CD4-positive, alpha-beta T cell treated with Interleukin-15 for 1 hour (primary cell): Measurements from ENCODE around the gene LDHAL6B.

Experiments
- DNase-seq: peaks from one replicate; pipeline ENCODE4 v3.0.0-alpha.2; 2020

Gene LDHAL6B

DNA sequence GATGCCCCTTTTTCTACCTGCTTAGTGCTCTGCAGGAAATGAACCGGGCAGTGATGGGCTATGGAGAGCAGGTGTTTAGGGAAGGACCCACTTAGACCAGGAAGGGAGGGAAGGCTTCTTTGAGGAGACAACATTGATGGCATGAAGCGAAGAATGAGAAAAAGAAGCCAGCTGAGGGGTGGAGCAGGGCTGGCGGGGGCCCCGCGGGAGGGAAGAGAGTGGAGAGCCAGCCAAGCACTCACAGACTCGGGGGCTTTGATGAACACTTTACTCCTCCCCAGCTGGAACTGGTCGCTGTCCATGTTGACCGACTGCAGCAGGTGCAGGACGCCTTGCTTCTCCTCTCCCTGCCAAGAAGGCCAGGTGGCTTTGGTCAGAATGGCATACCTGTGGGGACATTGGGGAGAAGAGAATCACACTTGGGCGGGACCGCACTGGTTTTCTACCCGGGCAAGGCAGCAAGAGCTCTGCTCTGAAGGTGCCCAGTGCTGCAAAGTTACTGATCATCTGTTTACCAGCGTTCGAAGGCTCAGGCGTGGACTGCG is 28.4 kb upstream of the LDHAL6B start:
- DNase-seq: no peak

DNA sequence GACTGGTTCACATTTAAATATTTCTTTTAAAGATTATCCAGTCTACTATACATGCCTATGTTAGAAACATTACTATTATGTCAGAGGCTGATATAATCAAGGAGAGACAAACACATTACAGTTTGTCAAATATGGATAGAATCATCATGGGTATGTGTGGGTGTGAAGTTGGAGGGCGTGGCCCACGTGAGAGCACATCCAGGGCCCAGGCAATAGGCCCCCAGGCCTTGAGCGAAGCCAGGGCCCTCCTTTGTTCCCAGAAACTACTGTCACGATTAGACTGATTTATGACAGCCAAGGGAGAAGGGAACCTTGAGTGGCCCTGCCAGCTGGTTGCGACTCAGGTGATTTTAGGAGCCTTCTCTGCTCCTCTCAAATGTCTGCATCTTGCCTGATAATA is 26.9 kb upstream of the LDHAL6B start:
- no peak for DNase-seq

DNA sequence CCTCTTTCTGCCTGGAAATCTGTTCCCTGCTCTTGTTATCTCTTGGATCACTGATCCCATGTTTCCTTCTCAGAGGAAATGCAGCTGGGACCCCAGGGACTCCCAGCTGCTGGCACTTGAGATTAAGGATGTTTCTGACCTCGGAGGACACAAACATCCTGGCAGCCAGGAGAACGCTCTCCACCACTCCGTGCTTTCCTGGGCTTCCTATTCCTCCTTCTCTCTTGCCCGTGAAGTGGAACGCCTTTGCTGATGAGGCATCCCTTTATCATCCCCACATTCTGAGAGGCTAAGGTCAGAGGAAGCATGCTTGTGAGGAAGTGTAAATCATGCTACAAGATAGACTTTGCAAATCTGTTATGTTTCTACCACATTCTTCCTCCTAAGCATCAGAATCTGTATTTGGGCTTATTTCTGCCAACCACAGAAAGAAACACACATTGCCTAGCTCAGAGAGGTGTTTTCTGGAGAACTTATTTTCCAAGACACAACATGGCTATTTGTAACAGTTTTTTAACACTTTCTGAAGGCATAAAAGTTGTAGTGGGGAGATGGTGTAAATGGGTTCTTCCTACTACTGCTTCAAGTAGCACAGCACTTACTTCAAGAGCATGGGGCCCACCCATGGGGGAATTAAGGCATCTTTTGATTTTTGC is 25.6 kb upstream of the LDHAL6B start:
- no peak for DNase-seq

DNA sequence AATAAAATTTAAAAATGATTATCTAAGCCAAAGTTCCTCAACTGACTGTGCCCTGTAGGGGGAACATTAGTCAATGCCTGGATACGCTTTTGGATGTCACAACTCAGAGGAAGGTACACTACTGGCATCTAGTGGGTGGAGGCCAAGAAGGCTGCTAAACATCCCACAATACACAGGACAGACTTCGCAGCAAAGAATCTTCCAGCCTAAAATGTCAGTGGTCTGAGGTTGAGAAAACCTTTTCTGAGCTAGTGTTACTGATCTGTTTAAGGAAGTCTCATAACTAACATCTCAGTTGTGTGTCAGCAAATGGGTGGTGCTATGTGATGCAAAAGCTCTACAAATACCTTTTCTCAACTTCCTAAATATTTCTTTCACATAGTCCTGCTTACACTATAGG is 20.9 kb upstream of the LDHAL6B start:
- DNase-seq: peak; percentile 27

DNA sequence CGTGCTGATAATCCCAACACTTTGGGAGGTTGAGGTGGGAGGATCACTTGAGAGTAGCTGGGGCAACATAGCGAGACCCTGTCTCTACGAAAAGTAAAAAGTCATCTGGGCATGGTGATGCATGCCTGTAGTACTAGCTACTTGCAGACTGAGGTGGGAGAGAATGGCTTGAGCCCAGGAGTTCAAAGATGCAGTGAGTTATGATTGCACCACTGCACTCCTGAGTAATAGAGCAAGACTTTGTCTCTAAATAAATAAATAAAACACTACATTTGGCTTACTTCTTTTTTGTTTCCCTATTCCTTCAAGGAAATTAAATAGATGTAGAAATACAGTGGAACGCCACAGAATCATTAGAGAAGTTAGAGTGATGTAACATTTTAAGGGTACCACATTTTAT is 20.1 kb upstream of the LDHAL6B start:
- DNase-seq: no peak

DNA sequence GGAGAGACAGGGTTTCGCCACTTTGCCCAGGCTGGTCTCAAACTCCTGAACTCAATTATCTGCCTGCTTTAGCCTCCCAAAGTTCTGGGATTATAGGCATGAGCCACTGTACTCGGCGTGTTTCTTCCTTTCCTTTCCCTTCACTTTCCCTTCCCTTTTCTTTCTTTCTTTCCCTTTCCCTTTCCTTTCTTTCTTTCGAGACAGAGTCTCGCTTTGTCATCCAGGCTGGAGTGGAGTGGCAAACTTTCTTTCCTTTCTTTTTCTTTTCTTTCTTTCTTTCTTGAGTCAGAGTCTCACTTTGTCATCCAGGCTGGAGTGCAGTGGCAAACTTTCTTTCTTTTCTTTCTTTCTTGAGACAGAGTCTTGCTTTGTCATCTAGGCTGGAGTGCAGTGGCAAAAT is 17.4 kb upstream of the LDHAL6B start:
- no peak for DNase-seq

DNA sequence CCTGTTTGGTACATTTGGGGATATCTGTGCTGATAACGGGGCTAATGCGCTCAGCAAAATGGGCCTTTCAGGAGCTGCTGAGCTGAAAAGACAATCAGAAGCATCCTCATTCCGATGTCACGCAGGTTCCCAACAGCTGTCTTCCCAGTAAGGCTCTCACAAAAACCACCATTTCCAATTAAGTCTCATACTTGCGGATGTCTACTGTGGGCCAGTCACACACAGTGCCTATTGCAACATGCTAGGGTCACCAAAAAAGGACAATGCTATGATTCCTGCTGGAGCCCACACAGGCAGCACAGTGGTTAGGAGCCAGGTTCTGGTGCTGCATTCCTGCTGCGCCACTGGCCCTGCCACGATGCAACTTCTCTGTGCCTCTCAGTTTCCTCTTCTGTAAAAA is 16.4 kb upstream of the LDHAL6B start:
- no peak for DNase-seq

DNA sequence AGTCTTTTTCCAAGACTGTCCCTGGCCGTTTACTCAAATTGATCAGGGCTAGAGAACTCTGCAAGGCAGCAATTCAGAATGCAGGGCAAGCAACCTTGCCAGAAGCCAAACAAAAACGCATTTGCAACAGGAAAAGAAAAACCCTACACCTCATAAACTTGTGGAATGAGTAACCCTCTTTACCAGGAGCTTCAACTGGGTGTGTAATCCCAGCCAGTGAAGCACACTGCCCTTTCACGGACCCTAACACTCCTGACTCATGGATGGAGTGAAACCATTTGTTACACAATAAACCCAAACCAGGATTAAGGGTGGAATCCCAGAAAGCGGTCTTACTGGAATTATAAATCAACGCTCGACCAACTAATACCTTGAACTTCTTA is 14.8 kb upstream of the LDHAL6B start:
- DNase-seq: no peak

DNA sequence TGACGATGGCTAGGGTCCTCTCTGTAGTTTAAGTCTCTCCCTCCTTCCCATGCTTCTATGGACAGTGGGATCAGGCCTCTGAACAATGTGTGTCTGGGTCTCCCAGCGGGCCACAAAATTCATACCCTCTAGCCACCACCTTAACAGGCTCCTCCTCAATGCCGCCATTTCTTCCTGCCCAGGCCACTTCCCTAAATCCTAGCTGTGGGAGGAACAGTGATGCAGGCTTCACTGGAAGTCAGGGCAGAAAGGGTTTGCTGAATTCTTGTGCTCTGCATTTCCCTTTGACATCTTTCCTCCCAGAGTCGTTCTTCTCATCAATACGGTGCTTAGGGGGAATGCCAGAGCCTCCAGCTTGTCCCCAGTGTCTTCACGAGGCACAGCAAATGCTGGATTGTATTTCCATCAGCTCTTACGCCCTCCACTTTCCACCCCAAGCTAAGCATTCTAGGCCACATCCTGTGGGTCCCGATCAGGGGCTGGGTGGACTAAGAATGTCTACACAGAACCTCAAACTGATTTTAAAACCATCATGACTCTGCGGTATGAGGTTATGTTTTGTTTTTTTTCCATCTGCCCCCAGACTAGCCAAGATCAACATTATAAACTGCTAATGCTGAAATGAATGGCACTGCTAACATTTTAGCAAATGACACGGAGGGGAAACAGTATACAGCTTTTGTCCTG is 11.9 kb upstream of the LDHAL6B start:
- DNase-seq: no peak

DNA sequence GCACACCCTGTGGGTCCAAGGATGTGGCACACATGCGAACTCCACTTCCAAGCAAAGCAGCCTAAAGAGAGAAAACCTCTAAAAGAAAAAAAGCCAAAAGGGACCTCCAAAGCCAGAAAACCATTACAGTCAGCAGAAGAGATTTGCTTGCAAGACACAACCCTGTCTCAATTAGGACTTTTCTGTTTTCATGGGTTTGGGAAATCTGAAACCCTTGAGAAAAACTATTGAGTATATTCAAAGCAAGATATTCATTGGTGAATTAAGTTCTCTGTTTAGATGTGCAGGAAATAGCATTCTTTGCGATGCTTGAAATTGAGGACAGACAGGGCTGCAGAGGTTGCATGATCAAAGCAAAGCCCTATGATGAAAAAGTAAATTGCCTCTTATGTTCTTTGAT is 10.2 kb upstream of the LDHAL6B start:
- no peak for DNase-seq

DNA sequence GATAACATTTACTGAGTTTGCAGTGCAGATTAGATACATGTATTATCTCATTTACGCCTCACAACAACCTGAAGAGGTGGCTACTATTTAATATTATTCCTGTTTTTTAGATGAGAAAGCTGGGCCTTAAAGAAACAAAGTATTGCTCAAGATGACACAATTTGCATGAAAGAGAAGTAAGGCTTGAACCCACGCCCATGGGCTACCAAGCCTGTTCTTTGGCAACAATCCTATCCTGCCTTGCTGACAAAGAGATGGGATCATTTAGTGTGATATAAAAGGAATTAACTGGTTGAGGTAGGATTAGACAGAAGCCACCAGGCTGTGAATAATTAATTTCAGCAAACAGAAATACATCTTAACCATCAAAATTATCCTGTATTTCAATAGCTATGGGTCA is 9.2 kb upstream of the LDHAL6B start:
- DNase-seq: no peak

DNA sequence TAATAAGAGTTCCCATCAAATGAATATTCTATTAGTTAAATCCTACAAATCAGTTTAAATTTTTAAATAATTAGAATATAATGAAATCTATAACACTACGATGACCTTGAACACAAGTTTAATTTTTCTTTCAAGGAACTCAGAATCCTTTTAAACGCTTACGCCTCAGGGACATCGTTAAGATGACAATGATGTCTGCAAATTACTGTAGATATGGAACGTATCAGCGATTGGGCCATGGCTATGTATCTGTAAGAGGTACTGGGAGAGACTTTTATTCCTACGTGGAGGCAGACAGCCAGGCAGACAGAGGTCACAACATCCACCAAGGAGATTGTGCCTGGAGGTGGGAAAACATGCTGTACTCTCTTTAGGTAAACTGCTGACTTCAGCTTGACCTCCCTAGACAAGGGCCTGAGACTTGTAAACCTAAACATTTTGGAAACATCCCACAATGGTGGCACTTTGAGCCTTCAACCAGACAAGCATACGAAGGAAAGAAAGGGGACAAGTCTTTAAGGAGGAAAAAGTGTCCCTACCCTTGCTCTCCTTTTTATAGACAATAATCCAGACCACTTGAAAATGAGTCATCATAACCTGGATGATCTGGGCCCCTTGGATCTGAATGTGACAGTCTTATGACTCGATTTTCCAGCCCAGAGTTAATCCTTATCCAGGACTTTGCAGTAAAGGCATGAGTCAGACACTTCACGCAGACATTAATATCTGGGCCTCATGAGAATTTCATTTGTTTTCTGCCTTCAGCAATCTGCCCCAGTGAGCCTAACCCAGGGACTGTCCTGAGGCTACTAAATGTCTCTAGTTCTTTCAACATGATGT is 6.8 kb upstream of the LDHAL6B start:
- DNase-seq: no peak

DNA sequence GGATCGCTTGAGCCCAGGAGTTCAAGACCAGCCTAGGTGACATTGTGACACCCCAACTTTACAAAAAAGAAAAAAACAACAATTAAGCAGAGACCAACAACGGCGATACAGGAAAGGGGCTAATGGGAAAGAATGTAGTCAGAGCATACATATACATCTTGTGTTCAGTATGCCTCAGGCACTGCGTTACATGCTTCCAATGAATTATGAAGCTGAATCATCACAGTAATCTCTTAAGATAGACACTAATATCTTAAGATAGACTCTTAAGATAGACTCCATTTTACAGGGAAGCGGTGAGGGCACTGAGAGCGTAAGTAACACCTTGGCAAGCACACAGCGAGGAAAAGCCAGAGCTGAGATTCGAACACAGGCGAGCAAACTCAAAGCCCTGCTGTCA is 6.1 kb upstream of the LDHAL6B start:
- no peak for DNase-seq

DNA sequence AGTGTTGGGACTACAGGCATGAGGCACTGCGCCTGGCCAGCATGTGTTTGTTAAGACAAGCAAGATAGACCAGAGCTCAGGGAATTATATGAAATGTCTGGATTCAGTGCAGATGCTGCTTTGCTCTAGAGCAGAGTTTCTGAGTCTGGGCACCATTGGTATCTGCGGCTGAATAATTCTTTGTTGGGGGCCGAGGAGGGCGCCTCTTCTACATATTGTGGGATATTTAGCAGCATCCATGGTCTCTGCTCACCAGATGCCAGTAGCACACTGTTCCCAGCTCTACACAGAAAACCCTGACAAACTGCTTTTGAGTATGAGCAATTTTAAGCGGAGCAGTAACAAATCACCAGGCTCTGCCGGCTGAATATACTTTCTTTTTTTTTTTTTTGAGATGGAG is 3.6 kb upstream of the LDHAL6B start:
- no peak for DNase-seq

DNA sequence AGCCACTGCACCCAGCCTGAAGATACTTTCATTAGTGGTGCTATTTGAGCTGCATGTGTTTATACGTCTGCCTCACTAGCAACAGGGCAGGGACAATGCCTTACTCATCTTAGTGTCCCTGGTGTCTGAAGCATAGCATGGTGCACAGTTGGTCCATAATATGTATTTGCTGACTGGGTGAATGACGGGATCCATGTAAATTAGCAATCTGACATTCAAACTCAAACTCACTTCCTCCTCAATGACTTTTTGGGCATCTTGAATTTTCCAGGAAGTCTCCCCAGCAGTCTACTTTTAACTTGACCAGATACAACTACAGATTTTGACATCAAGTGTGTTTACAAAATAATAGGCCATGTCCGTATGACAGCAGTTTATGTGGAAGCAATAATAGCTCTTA is 3.0 kb upstream of the LDHAL6B start:
- DNase-seq: no peak

DNA sequence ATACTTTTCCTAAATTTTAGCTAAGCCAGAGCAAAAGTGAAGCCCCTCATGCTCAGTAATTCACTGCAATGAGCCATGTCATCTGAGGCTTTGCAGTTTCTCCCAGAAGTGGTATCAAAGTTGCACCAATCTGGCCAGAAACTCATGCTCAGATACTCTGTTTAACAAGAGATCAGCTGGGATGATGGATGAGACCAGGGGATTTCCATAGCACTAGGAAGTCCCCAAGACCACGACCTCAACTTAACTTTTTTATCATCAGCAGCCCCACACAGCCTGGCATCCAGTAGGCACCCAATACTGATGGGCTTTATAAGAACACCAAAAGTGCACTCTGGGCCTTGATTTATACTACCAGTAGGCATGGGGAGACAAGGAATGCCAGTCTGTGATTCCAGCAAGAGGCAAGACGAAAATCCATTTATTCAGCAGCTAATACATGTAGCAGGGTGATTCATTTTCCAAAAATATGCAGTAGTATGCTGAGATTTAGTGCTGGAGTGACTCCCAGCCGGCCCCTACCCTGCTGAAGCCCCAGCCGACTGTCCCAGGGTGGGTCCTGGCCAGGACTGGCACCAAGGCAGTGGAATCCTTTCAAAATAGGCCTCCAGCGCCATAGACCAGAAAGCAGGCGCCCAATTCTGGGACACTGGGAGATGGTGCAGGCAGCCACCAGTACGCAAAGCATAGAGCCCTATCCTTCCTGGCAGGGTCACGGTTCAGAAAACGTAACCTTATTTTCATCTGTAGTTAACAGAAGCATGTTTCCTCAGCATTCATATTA is 612 bp upstream of the LDHAL6B start:
- no peak for DNase-seq

DNA sequence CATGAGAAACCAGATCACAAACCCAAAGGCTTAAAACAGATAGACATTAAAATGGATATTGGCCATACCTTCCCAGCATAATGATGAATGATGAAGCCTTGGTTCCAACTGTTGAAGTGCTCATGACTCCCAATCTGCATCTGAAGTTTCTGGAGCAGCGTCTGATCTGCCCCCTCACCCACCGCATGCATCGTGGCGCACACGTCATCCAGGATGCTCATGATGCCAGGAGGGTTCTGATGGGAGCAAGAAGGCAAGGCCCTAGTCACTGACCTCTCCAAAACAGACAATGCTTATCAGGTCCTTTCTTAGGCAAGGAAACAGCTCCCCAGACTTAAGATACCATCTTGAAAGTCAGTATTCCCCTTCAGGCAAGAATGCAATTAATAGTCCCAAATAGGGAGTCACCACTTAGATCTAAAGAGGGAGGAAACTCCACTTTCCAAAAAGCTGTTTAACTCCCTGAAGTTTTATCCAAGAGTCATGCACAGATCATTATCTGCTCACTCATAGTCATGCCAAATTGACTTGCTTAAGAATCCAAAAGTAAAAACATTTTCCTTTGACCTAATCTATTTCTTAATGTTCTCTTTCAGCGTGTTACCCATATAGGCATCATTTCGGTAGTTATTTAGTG is 2.1 kb downstream of the LDHAL6B start:
- DNase-seq: no peak

DNA sequence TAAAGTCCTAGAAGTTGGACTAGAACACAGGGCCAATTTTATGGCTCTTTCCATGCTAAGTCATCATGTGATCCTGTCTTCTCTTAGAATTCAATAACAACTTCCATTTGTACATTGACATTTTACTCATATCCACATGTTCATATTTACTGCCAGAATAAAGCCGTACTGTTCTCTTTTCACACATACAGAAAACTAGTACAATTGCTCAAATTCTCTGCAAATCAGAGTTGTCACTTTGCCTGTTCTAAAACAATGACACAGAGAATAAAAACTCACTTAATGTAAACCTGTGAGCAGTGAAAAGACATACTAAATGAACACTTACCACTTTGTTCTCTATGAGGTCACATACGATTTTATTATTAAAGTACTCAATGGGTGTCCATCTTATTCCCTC is 3.5 kb downstream of the LDHAL6B start:
- no peak for DNase-seq

DNA sequence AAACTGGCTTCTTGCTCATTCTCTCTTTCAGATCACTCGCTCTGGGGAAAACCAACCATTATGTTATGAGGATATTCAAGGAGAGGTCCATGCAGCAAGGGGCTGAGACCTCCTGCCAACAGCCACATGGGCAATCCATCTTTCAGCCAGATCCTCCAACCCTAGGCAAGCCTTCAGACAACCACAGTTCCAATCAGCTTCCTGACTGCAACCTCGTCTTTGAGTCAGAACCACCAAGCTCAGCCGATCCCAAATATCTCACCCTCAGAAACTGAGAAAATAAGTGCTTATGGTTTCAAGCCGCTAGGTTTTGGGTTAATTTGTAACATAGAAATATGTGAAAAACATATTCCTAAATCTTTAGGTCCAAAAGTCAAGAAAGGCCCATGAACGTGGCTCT is 10.3 kb downstream of the LDHAL6B start:
- DNase-seq: no peak

DNA sequence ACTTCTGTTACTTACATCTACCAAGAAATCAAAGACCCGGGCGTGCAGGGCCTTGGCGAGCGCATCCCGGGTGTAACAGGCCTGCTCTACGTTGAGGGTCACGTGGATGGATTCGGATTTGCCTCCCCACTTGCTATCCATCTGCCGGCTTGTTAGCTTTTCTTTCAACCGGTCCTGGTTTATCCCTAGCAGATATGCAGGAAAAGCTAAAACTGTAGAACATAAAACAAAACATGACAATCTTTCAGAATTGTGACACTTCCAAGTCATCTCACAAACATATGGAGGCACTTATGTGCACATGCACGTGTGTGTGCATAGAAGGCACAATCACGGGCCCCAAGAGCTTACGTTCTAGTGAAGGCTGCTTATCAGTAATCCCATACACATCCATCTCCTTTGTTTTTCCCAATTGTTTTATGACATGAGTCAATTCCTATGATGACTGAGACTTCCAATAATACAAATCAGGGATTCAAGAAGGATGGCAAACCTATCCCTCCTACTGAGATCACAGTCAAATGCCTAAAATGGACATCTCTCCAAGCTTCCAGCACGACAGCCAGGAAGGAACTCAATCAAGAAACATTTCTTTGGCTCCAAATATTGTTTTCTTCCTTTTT is 11.3 kb downstream of the LDHAL6B start:
- no peak for DNase-seq

DNA sequence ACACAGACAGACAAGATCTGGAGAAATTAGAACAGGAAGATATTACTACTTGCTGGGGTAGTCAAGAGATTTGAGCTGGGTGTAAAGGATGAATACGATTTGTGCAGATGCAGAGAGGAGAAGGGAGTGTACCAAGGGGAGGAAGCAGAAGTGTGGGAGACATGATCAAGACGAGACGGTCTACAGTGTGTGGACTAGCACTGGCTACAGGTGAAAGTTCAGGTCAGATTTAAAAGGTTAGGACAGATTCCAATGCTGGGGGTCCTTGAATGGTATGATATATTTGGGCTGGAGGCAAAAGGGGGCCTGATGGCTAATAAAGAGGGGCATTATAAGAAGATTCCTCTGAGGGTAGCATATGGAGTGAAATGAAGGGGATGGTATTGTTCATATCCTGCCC is 12.1 kb downstream of the LDHAL6B start:
- DNase-seq: no peak
